ENCODE data around the gene IFT52.

IFT52 gene, protein sequence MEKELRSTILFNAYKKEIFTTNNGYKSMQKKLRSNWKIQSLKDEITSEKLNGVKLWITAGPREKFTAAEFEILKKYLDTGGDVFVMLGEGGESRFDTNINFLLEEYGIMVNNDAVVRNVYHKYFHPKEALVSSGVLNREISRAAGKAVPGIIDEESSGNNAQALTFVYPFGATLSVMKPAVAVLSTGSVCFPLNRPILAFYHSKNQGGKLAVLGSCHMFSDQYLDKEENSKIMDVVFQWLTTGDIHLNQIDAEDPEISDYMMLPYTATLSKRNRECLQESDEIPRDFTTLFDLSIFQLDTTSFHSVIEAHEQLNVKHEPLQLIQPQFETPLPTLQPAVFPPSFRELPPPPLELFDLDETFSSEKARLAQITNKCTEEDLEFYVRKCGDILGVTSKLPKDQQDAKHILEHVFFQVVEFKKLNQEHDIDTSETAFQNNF

DNA sequence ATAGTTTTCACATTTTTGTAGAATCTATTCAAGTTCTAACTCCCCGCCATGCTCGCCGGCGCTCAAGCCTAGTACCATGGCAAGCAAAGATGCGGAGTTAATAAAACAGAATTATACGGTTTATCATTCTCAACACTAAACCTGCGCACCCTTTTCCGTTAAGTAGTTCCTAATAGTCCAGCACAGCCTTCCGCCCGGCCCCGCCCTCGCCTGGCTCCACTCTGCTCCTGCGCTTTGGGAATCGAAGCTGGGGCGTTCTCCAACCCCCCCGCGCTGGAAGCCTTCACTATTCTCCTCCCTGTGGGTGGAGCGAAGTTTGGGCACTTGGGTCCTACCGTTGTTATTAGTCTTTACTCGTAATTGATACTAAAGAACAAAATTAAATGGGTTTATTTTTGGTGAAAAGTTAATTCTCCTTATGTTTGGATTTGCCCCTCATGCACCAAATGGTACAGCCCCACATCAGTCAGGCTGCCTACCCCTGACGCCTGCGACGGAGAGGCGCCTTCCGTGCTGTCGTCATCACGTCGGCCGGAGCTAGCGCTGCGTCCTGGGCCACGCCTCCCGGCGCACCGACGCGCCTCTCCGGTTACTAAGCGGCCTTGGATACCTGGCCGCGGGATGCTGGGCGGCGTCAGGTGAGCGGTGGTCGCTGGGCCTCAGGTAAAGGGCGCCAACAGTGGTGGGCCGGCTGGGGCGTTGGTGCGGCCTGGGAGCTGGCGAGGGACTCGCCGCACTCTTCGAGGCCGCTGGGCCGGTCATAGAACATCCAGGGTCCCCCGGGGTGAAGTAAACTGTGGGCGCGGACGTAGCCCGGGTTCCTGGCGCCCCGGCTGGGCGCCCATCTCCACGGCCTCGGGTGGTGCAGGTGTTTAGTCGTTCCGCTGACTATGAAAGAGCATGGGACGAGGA is at the start of gene IFT52:
TSS of gene IFT52 (plus strand) at position 546 of the 912 bp plus-strand sequence. CDS start 3,762 bp downstream, outside the sequence.
- peak; percentile 83 for DNase-seq

DNA sequence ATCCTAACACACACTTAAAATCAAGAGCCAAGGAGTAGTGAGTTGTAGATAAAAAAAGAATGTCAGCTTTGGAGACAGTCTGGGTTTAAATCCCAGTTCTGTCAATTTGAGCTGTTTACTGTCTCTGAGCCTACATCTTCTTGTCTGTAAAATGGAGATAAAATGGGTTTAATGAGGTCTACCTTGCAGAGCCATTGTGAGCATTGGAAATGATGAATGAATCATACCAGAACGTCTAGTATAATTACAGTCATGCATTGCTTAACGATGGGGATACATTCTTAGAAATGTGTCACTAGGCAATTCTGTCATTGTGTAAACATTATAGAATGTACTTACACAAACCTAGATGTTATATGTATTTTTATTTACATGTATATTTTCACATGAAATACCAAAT is 49.5 kb upstream of the IFT52 start:
- DNase-seq, result no peak

DNA sequence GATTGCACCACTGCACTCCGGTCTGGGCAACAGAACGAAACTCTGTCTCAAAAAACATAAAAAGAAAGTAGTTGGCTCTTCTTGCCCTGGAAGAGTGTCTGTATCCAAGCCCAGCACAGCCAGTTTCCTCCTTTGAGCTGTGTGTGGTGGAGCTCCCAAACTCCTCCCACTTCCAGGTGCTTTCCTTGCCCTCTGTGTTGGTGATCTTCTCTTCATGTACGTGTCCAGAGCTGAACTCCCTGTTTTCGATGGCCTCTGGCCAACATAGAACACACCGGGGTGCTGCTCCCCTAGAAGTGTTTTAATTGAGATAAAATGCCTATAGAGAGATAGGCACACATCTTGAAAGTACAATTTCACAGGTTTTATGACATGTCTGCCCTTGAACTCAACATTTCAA is 48.6 kb upstream of the IFT52 start:
- DNase-seq, result no peak

DNA sequence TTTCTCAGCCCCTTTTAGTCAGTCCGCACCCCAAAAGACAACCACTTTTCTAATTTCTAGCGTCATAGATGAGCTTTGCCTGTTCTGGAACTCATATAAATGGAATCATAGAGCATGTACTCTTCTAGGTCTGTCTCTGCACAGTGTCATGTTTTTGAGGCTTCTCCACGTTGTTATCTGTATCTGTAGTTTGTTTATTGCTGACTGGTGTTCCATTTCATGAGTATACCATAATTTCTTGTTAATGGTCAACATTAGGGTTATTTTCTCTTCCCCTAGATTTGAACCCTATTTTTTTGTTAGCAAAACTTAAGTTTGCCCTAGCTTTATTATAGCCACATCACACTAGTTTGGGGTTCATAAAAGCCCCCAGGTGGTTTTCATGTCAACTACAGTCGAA is 48.1 kb upstream of the IFT52 start:
- no peak for DNase-seq

DNA sequence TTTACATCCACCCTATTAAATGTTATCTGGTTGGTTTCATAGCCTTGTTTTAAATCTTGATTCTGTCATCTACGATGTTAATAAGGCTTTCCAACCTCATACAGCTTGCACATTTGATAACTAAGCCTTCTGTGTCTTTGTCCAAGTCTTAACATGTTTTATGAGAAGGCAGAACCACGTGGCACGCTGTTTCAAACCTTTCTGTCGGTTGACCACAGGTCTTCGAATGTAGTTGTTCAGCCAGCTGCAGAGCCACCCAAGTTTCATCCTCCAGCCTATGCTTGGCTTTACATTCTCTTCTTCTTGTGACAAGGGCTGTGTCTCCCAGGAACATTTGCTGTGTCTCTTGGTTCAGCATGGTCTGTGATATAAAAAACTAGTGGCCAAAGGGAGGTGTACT is 47.6 kb upstream of the IFT52 start:
- no peak for DNase-seq

DNA sequence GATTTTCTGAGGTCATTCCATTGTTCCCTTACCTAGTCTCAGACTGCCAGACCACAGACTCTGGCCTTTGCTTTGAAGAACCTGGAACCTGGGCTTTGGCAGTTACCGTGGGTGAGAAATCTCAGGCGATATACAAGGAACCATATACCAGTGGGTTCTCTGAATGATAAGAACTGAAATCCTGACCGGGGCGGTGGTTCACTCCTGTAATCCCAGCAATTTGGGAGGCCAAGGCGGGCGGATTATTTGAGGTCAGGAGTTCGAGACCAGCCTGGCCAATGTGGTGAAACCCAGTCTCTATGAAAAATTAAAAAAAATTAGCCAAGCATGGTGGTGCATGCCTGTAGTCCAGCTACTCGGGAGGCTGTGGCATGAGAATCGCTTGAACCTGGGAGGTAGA is 46.2 kb upstream of the IFT52 start:
- no peak for DNase-seq

DNA sequence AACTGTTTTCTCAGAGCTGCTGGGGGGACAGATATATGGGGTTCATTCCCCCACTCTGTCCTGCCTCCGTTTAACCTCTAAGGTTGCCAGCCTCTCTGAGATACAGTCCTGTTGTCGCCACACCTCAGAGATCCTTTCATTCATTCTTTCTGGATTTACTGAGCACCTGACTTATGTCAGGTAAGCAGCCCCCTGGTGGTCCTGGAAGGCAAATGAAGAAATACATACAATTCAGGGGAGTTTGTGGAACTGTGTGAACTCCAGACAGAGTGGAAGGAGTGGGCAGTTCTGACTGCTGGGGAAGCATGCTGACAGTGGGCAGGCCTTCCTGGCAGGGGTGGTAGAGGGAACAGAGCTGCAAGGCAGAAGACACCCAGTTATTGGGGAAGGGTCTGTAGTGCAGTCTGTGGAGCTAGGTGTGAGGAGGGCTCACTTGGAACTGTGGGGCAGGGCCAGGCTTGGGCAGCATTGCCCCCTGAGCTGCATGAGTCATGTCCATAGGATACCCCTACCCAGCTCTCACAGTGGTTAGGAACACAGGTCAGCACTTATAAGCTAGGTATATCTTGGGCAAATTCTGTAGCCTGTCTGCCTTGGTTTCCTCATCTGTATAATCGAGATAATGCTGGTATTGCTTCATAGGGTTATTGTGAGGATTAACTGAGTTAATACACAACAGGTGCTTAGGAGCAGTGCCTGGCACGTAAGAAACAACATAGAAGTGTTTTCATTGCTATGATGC is 44.7 kb upstream of the IFT52 start:
- no peak for DNase-seq

DNA sequence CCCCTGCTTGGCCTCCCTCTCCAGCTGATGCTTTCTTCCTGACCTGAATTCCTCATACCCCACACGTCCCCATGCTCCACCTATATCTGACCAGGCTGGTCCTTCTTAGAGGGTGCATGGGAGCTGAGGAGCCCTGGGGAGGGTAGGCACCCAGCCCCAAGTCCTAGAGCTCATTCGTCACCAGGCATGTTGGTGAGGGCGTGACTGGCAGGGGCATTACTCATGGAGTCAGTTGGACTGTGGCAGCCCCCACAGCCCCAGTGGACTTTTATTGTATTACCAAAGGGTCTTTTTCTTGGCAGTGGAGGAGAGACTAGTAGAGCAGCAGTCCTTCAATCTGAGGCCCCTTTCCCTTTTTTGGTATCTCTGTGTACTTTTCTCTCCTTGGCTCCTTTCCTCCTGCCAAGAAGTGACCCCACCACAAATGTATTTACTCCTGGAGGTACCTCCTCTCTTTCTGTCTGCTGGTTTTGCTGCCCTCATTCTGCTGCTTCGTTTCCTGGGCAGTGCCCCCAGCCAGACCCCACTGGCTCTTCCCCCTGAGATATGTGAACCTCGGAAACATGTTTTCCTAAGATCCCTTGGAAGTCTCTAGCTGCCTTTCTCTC is 42.4 kb upstream of the IFT52 start:
- no peak for DNase-seq

DNA sequence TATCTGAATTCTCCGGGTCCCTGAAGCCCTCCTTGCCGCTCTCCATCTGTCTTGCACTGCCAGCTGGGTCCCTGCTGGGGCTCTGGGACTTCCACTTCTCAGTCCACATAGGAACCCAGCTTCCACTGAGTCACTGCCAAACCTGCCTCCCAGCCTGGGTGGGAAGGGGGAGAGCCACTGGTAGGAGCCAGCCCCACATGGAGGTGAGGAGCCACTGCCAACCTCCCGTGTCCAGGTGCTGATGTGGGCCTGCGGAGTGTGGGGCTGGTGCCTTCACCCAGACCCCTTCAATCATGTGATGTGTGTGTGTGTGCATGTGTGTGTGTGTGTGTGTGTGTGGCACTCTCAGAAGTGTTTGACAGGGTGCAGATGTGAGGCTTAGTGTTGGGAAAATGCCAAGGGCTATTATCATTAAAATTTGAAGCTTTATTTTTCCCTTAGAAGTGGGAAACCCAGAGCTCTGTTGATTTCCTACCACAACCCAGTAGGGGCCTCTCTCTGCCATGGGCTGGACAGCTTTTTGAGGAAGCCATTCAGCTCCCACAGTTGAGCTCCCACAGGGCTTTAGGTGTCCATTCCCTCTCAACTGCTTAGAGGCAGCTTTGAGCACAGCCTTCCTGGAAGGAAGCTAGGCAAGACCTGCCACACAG is 41.2 kb upstream of the IFT52 start:
- DNase-seq, result no peak

DNA sequence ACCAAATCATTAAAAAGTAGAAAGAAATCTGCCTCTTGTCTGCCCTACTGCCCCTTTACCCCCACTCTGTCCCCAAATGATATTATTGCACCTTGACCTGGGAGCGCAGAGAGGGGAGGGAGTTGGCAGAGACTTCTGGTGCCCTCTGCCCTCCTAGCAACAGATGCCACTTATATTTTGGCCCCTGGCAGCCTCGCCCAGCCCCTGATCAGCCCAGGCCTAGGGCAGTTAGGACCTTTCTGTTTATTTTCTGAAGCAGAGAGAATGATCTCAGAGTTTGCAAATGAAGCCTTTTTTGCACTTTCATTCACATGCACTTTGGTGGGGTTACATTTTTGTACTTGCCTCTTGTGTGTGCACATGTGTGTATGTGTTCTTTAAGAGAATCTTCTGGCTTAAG is 40.3 kb upstream of the IFT52 start:
- DNase-seq, result no peak

DNA sequence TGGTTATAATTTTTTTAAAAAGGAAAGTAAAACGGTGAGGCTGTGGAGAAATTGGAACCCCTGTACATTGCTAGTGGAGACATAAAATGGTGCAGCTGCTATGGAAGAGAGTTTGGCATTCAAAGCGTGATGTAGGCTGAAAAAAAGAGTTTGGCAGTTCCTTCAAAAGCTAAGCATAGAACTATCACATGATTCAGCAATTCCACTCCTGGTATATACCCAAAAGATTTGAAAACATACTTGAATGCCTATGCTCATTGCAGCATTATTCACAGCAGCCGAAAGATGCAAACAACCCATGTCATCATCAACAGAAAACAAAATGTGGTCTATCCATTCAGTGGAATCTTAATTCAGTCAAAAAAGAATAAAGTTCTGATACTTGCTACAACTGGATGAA is 36.4 kb upstream of the IFT52 start:
- no peak for DNase-seq

DNA sequence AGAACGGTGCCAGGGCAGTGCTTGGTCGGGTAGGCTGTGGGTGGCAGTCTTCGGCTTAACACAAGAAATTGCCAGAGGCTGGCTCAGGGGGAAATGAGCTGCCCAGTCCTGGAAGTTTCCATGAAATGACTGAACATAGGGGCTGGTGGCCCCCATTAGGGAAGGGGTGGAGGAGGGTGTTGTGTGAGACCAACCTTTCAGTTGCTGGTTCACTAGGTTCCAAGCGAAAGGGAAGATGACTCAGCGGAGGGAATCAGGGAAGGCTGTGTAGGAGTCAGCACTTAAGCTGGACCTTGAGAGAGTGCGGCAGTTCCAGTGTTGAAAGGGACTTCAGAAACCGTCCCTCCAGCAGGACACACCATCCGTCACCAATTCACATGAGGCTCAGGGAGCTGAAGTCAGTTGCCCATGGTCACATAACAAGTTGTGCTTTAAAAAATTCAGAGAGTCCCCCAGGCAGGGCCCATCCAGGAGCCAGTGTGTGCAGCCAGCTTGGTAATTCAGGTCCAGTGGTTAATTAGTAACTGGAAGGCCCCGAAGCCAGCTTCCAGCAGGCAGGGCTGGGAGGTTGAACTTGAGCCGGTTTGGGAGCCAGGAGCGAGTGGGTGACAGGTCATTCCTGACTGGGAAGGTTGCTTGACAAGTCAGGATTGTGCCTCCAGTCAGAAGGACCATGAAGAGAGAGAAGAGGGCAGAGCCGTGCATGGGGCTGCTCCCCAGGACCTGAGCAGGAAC is 32.2 kb upstream of the IFT52 start, which contains the start of gene SGK2:
TSS of gene SGK2 (plus strand) at position 616 of the 735 bp plus-strand sequence. CDS start 7,469 bp downstream, outside the sequence.
- no peak for DNase-seq

DNA sequence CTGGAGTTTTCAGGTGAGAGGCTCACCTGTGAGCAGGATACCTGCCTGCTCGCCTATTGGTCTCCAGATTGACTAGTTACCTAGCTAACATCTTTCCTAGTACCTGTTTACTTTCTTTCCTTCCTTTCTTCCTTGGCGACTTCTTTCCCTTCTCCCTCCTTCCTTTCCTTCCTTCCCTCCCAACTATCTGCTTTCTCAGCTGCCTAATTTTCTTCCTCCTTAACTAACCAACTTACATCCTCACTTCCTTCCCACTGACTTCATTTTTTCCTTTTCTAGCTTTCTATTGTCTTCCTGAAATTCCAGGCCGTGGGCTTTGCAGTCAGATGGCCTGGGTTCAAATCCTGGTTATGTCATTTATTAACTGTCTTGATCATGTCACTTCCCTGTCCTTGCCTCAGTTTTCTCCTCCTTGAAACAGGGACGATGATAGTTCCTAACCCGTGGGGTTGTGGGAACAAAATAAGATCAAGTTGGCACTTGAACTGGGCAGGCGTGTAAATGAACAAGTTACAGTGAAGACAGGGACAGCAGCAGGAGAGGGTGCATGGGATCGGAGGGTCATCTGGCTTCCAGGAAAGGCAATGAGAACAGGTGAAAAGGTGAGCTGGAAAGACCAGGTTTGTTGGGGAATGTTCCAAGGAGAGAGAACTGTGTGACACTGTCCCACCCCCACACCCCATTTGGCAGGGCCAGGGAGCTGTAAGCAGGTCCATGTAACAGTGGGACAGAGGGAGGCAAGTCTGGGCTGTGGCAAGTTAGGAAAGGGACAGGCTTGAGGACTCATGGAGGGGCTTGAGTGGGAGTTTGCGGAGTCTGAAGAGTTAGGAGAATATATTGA is 31.4 kb upstream of the IFT52 start:
- no peak for DNase-seq

DNA sequence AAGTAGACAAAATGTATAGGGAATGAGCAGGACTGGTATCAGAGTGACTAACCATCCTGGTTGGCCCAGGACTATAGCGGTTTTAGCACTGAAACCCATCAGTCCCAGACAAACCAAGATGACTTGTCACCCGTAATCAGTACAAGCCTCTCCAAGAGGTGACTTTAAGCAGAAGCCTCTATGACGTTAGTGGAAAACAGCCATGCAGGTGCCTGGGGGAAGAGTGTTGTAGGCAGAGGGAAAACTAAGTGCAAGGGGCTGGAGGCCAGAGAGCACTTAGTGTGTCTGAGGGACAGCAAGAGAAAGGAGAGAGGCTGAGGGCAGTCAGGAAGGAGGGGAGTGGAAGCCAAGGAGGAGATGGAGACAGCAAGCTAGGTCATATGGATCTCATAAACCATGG is 29.8 kb upstream of the IFT52 start:
- no peak for DNase-seq

DNA sequence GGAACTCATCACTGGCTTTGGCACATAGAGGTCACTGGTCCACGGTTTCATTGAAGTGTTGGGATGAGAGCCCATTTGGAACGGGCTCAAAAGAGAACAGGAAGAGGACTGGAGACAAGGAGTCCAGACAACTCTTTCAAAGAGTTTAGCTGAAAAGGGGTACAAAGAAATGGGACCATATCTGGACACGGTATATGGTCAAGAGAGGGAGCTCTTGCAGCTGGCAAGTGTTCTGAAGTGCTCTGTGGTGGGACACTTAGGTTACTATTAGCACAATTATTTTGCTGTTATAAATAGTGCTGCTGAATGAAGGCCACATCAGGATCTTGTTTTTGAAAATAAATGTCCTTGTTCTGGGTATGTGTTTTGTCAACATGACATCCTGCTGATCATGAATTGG is 27.3 kb upstream of the IFT52 start:
- no peak for DNase-seq

DNA sequence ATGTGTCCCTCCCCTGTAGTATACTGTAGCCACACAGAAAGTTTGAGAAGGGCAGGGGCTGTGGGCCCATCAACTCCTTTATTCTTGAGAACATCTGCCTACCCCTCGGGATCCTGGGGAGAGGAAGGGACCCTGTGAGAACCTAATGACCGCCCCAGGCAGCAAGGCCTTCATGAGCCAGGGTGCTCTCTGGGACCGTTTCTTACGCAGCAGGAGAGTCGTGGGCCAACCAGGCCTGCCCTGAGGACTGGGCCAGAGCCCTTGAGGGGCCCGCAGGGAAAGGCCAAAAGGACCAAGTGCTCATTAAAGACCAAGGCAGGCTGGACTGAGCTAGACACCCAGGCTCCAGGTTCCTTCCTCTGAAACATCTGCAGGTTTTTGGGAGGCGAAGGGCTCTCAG is 26.7 kb upstream of the IFT52 start:
- DNase-seq, result no peak

DNA sequence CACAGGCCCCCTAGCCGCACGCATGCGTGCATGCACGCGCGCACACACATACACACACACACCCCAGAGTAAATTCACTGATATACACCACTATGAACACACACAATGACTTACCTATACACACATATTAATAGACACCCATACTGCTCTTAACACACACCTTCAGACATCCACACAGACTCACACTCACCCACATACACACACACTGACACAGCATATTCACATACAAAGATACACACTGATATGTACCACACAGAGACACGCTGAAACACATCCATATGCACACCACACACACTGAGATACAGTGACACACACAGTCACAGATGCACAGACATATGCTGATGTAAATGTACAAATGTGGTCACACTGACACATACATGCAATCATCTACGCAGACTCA is 26.3 kb upstream of the IFT52 start:
- DNase-seq, result no peak

DNA sequence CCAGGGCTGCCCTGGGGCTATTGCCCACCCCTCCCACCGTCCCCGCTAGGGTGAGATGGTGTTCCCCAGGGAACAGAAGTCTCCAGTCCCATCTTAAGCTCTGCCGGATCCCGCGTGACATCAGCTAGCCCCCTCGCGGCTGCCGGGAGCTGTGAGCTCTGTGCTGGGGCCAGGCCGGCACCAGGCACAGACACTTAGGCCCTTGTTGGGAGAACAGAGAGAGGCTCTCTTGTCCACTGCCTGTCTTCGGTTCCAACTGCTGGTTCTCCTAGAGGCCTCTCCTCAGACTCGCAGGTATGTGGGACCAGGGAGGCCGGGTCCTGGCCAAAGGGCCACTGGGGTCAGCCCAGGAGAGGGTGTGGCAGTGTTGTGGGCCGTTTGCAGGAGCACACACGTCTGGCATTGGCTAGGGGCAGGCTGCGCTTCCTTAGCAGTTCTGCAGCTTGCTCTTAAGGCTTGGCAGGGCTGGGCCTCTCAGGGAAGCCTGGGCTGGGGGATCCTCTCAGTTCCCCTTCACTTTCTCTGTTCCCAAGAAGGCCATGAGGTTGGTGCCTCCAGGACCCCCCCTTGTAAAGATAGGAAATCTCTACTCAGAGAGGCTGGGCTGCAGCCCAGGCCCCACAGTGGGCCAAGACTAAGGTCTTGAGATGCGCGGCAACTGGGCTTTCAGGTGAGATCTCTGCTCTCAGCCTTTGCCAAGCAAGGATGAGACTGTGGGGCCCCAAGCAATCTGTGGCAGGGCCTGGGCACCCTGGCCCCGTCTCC is 25.6 kb upstream of the IFT52 start:
- DNase-seq, result no peak

DNA sequence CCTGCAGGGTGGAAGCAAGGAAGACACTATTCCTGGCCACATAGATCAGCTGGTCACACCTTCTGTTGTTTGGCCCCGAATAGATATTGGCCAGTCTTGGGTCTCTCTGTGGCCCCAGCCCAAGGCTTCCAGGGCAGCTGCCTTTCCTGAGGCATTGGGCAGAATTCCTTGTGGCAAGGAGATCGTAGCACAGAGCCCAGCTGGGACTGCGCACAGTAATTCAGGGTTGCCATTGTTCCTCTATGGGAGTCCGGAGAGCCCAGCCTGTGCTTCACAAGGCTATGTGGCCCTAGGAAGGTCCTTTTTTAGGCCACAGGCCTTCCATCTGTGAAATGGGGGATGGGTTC is 25.0 kb upstream of the IFT52 start:
- DNase-seq, result no peak

DNA sequence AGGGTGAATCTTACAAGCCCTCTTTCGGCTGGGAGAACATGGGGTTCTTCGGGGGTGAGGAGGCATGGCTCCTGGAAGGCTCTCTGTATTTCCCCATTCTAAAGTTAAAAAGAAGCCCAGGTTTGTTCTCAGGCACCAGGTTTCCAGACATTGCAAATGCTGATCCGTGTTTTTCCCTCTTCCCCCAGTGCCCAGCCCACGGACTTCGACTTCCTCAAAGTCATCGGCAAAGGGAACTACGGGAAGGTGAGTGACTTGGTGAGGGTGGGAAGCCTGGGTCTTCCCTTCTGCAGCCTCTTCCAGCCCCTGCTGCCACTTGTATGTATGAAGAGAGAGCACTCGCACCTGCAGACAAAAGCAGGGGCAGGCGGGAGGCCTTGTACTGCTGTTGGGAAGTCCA is 23.3 kb upstream of the IFT52 start:
- DNase-seq, result no peak

All from NCI-H524 treated with DMSO at 0.1 percent for 48 hours (cell line).